Esophagus squamous epithelium (tissue), 5 donors: ENCODE data around the gene CHST11. TPM values are rescaled to one million over a fixed set of nuclear protein-coding genes. Genes with fewer than 3 reads are reported as not detected.
"Not testable (repeated sequence)": the region's sequence is repeated elsewhere in the genome, so short reads cannot be mapped to it uniquely, and the experiment has no call there.

Experiments used
- DNase-seq: peaks from one replicate; lab custom pipeline; 2025; lab: John Stamatoyannopoulos, UW
- H3K27ac ChIP-seq, 4 donors: fragments of 200-600 bp; sonication (generic); one replicate each; pipeline ENCODE4 v1.5.1; 2016 to 2019; ENCODE audit warnings: mild to moderate bottlenecking in 1 of 4
- H3K27me3 ChIP-seq, 4 donors: fragments of 200-600 bp; sonication (generic); 1 replicate in 3 of 4; 2 replicates in 1 of 4; pipeline versions ENCODE4 v1.5.1 to v1.6.0; 2017 to 2021; ENCODE audit warnings: antibody characterized with exemption in 1 of 4
- H3K36me3 ChIP-seq, 3 donors: fragments of 200-600 bp; sonication (generic); one replicate each; pipeline ENCODE4 v1.5.1; 2016 to 2019
- H3K4me1 ChIP-seq, 3 donors: fragments of 200-600 bp; sonication (generic); one replicate each; pipeline ENCODE4 v1.5.1; 2017 to 2019
- H3K4me3 ChIP-seq, 4 donors: fragments of 200-600 bp; sonication (generic); 1 replicate in 3 of 4; 2 replicates in 1 of 4; pipeline ENCODE4 v1.5.1; 2016 to 2019; ENCODE audit warnings: mild to moderate bottlenecking in 2 of 4, moderate library complexity in 1 of 4
- H3K9me3 ChIP-seq, 3 donors: fragments of 200-600 bp; sonication (generic); one replicate each; pipeline ENCODE4 v1.5.1; 2016 to 2019
- CTCF ChIP-seq, 6 experiments: fragments of 450-650 bp in 4 of 6; fragments of 200-600 bp in 2 of 6; sonication (generic) in 2 of 6; IDR thresholded peaks; one replicate each; pipeline ENCODE4 v1.5.1; 2016 to 2019; ENCODE audit warnings: antibody characterized with exemption in 6 of 6, mild to moderate bottlenecking in 4 of 6, moderate library complexity in 4 of 6
- POLR2A ChIP-seq, 4 donors: fragments of 450-650 bp; IDR thresholded peaks; one replicate each; pipeline ENCODE4 v1.6.1; 2017; ENCODE audit warnings: antibody characterized with exemption in 4 of 4, mild to moderate bottlenecking in 4 of 4, moderate library complexity in 3 of 4
- WGBS, 2 donors: methylation state at CpG; one replicate each; pipeline ENCODE4 v1.1.5; 2018; 5-methylcytosine and 5-hydroxymethylcytosine counted together
- intact Hi-C: fragments of 100-400 bp; cut with DNase I; formaldehyde crosslinking; loops from one replicate; pipeline ENCODE4 v1.15.0; 2022
- small RNA-seq, 4 donors: library from RNA; depleted of rRNA; stranded (forward); fragments of <200 nt; gene quantifications; one replicate each; pipeline ENCODE3, GENCODE V24; 2016
- total RNA-seq, 4 donors: library from RNA; depleted of rRNA; stranded (reverse); fragments of >200 nt; gene quantifications; one replicate each; pipeline ENCODE4 v1.1.0, GENCODE V29; 2016
- donor health status: DM: yes; HTN: yes; CAD: no.

Gene CHST11
- total RNA-seq, 4 donors from 2014 or later, result 6.3 to 12.6 (median 10.3) TPM

- 36 to 39% methylated on average over 3 of the region's 3 CpGs for WGBS, 2 donors
- DNase-seq, result no peak
- Histone ChIP-seq H3K27ac (no peak overlapping the region), H3K27me3 (peaks cover 0 to 3% (median 0%) of the 10 kb centered on the region in 4 donors), H3K4me1 (no peaks in the 10 kb centered on the region), H3K36me3 (no peaks in the 10 kb centered on the region), H3K9me3 (no peaks in the 10 kb centered on the region), H3K4me3 (no peak overlapping the region)
- TF ChIP-seq POLR2A (IDR thresholded peaks at IDR 0.05) (no peak), CTCF (IDR thresholded peaks at IDR 0.05) (no peak)
- intact Hi-C loops, result no loop called here
These were observed 345.5 kb downstream of the CHST11 start for GRCh38 chr12:104802208-104802607.

- TF ChIP-seq CTCF (IDR thresholded peaks at IDR 0.05) (no peak), POLR2A (IDR thresholded peaks at IDR 0.05) (no peak)
- no peak for DNase-seq
- intact Hi-C loops, result no loop called here
- no peaks in the 10 kb centered on the region for H3K9me3 ChIP-seq
- H3K4me3 ChIP-seq, result no peak overlapping the region
- H3K36me3 ChIP-seq, result no peaks in the 10 kb centered on the region
- 81 to 84% methylated on average over 4 of the region's 4 CpGs for WGBS, 2 donors
- no peaks in the 10 kb centered on the region for H3K4me1 ChIP-seq
- peaks cover 0 to 3% (median 0%) of the 10 kb centered on the region in 4 donors for H3K27me3 ChIP-seq
- no peak overlapping the region for H3K27ac ChIP-seq
These were observed 348.4 kb downstream of the CHST11 start for GRCh38 chr12:104805186-104805585.

GRCh38 chr12:104806194-104806593, 349.4 kb downstream of the CHST11 start:
- H3K4me1 ChIP-seq, H3K36me3 ChIP-seq, H3K4me3 ChIP-seq, DNase-seq, intact Hi-C loops, H3K27ac ChIP-seq, H3K27me3 ChIP-seq, H3K9me3 ChIP-seq: not testable (repeated sequence)
- 100% methylated on average over 2 of the region's 4 CpGs; no CpG with 5 or more reads in 1 of the 2 donors for WGBS, 2 donors

GRCh38 chr12:104809251-104809650, 352.5 kb downstream of the CHST11 start:
- TF ChIP-seq POLR2A (IDR thresholded peaks at IDR 0.05), result no peak
- no peak for TF ChIP-seq CTCF (IDR thresholded peaks at IDR 0.05)
- no peaks in the 10 kb centered on the region for H3K36me3 ChIP-seq
- H3K27me3 ChIP-seq, result no peaks in the 10 kb centered on the region
- intact Hi-C loops, result no loop called here
- no peak for DNase-seq
- no peaks in the 10 kb centered on the region for H3K4me1 ChIP-seq
- H3K27ac ChIP-seq, result no peak overlapping the region
- no peaks in the 10 kb centered on the region for H3K9me3 ChIP-seq
- WGBS, 2 donors, result 73 to 75% methylated on average over 3 of the region's 3 CpGs
- H3K4me3 ChIP-seq, result no peak overlapping the region

GRCh38 chr12:104809706-104810385, 353.1 kb downstream of the CHST11 start:
- Histone ChIP-seq H3K4me3 (no peak overlapping the region), H3K27me3 (no peaks in the 10 kb centered on the region), H3K27ac (no peak overlapping the region), H3K36me3 (no peaks in the 10 kb centered on the region), H3K9me3 (no peaks in the 10 kb centered on the region), H3K4me1 (no peaks in the 10 kb centered on the region)
- no peak for DNase-seq
- WGBS, 2 donors, result 61 to 80% methylated on average over 4 of the region's 4 CpGs
- TF ChIP-seq CTCF (IDR thresholded peaks at IDR 0.05), result no peak
- TF ChIP-seq POLR2A (IDR thresholded peaks at IDR 0.05), result no peak
- intact Hi-C loops, result no loop called here

Small RNAs within 50 kb of the gene (small RNA-seq; reads per million reads assigned to genes)
- gene MIR3922, result 0.09 to 0.60 (median 0.21) reads per million in 4 donors

Other genes with a start within 250 kb of the CHST11 start
- gene TXNRD1, start 241.2 kb upstream of the CHST11 start, total RNA-seq, result 100 to 1,000 TPM in 2 of 4 donors, 10 to 100 TPM in 2; 40.6 to 125 (median 82.0) TPM
- 10 to 100 TPM in 2 of 4 donors, 1 to 10 TPM in 2; 1.8 to 17.1 (median 7.0) TPM for gene EID3, start 153.2 kb upstream of the CHST11 start, total RNA-seq